Dendritic cell treated with granulocyte-macrophage colony-stimulating factor and Interleukin-4, amounts not matched to agents 40 ng/mL and 50 ng/mL, for 4 days (primary cell): ENCODE data around the gene RANBP10.

ENCODE experiments used
- H3K27ac Mint-ChIP-seq: one replicate; pipeline ENCODE4 v1.8.0; 2022; ENCODE audit warnings: mild to moderate bottlenecking, mixed read lengths
- H3K27me3 Mint-ChIP-seq: one replicate; pipeline ENCODE4 v1.8.0; 2022; ENCODE audit warnings: mild to moderate bottlenecking, mixed read lengths
- H3K36me3 Mint-ChIP-seq: one replicate; pipeline ENCODE4 v1.8.0; 2022; ENCODE audit warnings: low read depth, mixed read lengths
- H3K4me1 Mint-ChIP-seq: one replicate; pipeline ENCODE4 v1.8.0; 2022; ENCODE audit warnings: low read depth, mixed read lengths
- H3K4me3 Mint-ChIP-seq: one replicate; pipeline ENCODE4 v1.8.0; 2022; ENCODE audit warnings: mild to moderate bottlenecking, moderate library complexity, mixed read lengths
- H3K9me3 Mint-ChIP-seq: one replicate; pipeline ENCODE4 v1.8.0; 2022; ENCODE audit warnings: mixed read lengths
- intact Hi-C: fragments of 100-400 bp; cut with micrococcal nuclease; formaldehyde crosslinking; loops from one replicate; pipeline ENCODE4 v1.15.0; 2022

The RANBP10 gene

GRCh38 chr16:67806428-67807147 is at the start of gene RANBP10, which contains the start of gene TSNAXIP1:
TSS of gene RANBP10 (minus strand) at chr16:67806560. CDS start at chr16:67806536, 24 bp downstream.
TSS of gene TSNAXIP1 (plus strand) at chr16:67806889. CDS start at chr16:67807150, 261 bp downstream.
- Mint-ChIP-seq H3K36me3 (peaks cover 38% of the 10 kb centered on the region), H3K4me3 (peak within 1 kb of the TSS; percentile 94), H3K4me1 (peaks cover 30% of the 10 kb centered on the region), H3K27me3 (peaks cover 2% of the 10 kb centered on the region), H3K9me3 (no peaks in the 10 kb centered on the region), H3K27ac (peak within 1 kb of the TSS; percentile 88)
- intact Hi-C loops = loop anchor here (1.0 to 5.0 kb wide), 6 partner anchors 27 to 285 kb away; partner anchors contain the start of genes GFOD2, NFATC3 and NUTF2

- H3K27ac Mint-ChIP-seq = no peak overlapping the region
- H3K4me1 Mint-ChIP-seq = peaks cover 55% of the 10 kb centered on the region
- H3K4me3 Mint-ChIP-seq = no peak overlapping the region
- H3K36me3 Mint-ChIP-seq = peaks cover 34% of the 10 kb centered on the region
- no peaks in the 10 kb centered on the region for H3K9me3 Mint-ChIP-seq
- intact Hi-C loops = no loop called here
- no peaks in the 10 kb centered on the region for H3K27me3 Mint-ChIP-seq
Measured at GRCh38 chr16:67855789-67856188, 49.4 kb upstream of the RANBP10 start.

GRCh38 chr16:67853670-67854069 is 47.3 kb upstream of the RANBP10 start:
- H3K36me3 Mint-ChIP-seq = peaks cover 36% of the 10 kb centered on the region
- H3K4me3 Mint-ChIP-seq = no peak overlapping the region
- H3K27me3 Mint-ChIP-seq = no peaks in the 10 kb centered on the region
- no peaks in the 10 kb centered on the region for H3K9me3 Mint-ChIP-seq
- no peak overlapping the region for H3K27ac Mint-ChIP-seq
- peaks cover 55% of the 10 kb centered on the region for H3K4me1 Mint-ChIP-seq
- intact Hi-C loops = no loop called here

GRCh38 chr16:67848118-67848517 is 41.8 kb upstream of the RANBP10 start:
- H3K9me3 Mint-ChIP-seq = no peaks in the 10 kb centered on the region
- intact Hi-C loops = no loop called here
- H3K27me3 Mint-ChIP-seq = no peaks in the 10 kb centered on the region
- peaks cover 54% of the 10 kb centered on the region for H3K4me1 Mint-ChIP-seq
- peak overlapping the region; percentile 84 for H3K4me3 Mint-ChIP-seq
- peaks cover 29% of the 10 kb centered on the region for H3K36me3 Mint-ChIP-seq
- H3K27ac Mint-ChIP-seq = peak overlapping the region; percentile 88

GRCh38 chr16:67847064-67847861 is 40.9 kb upstream of the RANBP10 start, which contains the start of gene CENPT:
TSS of gene CENPT (minus strand) at chr16:67847693. CDS start at chr16:67833859, 13,834 bp downstream.
- no peaks in the 10 kb centered on the region for H3K27me3 Mint-ChIP-seq
- H3K36me3 Mint-ChIP-seq = peaks cover 36% of the 10 kb centered on the region
- peaks cover 61% of the 10 kb centered on the region for H3K4me1 Mint-ChIP-seq
- H3K27ac Mint-ChIP-seq = peak within 1 kb of the TSS; percentile 88
- no peaks in the 10 kb centered on the region for H3K9me3 Mint-ChIP-seq
- H3K4me3 Mint-ChIP-seq = peak within 1 kb of the TSS; percentile 84
- intact Hi-C loops = loop anchor here (2.0 kb wide), 1 partner anchor 26 kb away; the partner anchor contains the start of gene EDC4

GRCh38 chr16:67846320-67847063 is 40.1 kb upstream of the RANBP10 start, which contains the start of gene NUTF2:
TSS of gene NUTF2 (plus strand) at chr16:67846933. CDS start at chr16:67865131, 18,198 bp downstream.
- H3K4me3 Mint-ChIP-seq = peak within 1 kb of the TSS; percentile 84
- intact Hi-C loops = loop anchor here (1.0 to 2.0 kb wide), 2 partner anchors 26 to 40 kb away; partner anchors contain the start of genes EDC4, RANBP10 and TSNAXIP1
- H3K9me3 Mint-ChIP-seq = no peaks in the 10 kb centered on the region
- H3K27me3 Mint-ChIP-seq = no peaks in the 10 kb centered on the region
- peak within 1 kb of the TSS; percentile 88 for H3K27ac Mint-ChIP-seq
- H3K36me3 Mint-ChIP-seq = peaks cover 36% of the 10 kb centered on the region
- H3K4me1 Mint-ChIP-seq = peaks cover 61% of the 10 kb centered on the region

GRCh38 chr16:67846063-67846319 is 39.6 kb upstream of the RANBP10 start:
- peak overlapping the region; percentile 84 for H3K4me3 Mint-ChIP-seq

GRCh38 chr16:67845291-67846062 is 39.1 kb upstream of the RANBP10 start:
- Mint-ChIP-seq H3K27ac (peak overlapping the region; percentile 88), H3K27me3 (no peaks in the 10 kb centered on the region), H3K4me3 (peak overlapping the region; percentile 84), H3K9me3 (no peaks in the 10 kb centered on the region), H3K36me3 (peaks cover 33% of the 10 kb centered on the region), H3K4me1 (peaks cover 59% of the 10 kb centered on the region)
- intact Hi-C loops = loop anchor here (1.0 to 2.0 kb wide), 2 partner anchors 27 to 39 kb away; partner anchors contain the start of genes EDC4, RANBP10 and TSNAXIP1

More at GRCh38 chr16:67846063-67846319, 39.6 kb upstream of the RANBP10 start:
- Mint-ChIP-seq H3K4me1 (peaks cover 61% of the 10 kb centered on the region), H3K9me3 (no peaks in the 10 kb centered on the region), H3K27ac (peak overlapping the region; percentile 88), H3K27me3 (no peaks in the 10 kb centered on the region), H3K36me3 (peaks cover 36% of the 10 kb centered on the region)
- intact Hi-C loops = loop anchor here (1.0 to 2.0 kb wide), 2 partner anchors 27 to 40 kb away; partner anchors contain the start of genes EDC4, RANBP10 and TSNAXIP1

GRCh38 chr16:67844497-67844896 is 38.1 kb upstream of the RANBP10 start:
- H3K9me3 Mint-ChIP-seq = no peaks in the 10 kb centered on the region
- peaks cover 25% of the 10 kb centered on the region for H3K36me3 Mint-ChIP-seq
- intact Hi-C loops = no loop called here
- H3K27me3 Mint-ChIP-seq = no peaks in the 10 kb centered on the region
- H3K4me3 Mint-ChIP-seq = no peak overlapping the region
- no peak overlapping the region for H3K27ac Mint-ChIP-seq
- H3K4me1 Mint-ChIP-seq = peaks cover 52% of the 10 kb centered on the region

GRCh38 chr16:67843343-67843765 is 37.0 kb upstream of the RANBP10 start:
- peak overlapping the region; percentile 97 for H3K4me3 Mint-ChIP-seq
- intact Hi-C loops = no loop called here
- peaks cover 46% of the 10 kb centered on the region for H3K4me1 Mint-ChIP-seq

GRCh38 chr16:67842509-67843342 is 36.4 kb upstream of the RANBP10 start:
- Mint-ChIP-seq H3K27me3 (no peaks in the 10 kb centered on the region), H3K27ac (peak overlapping the region; percentile 97), H3K4me1 (peaks cover 40% of the 10 kb centered on the region), H3K4me3 (peak overlapping the region; percentile 97), H3K9me3 (no peaks in the 10 kb centered on the region), H3K36me3 (peaks cover 25% of the 10 kb centered on the region)
- intact Hi-C loops = loop anchor here (1.0 kb wide), 1 partner anchor 8 kb away; no protein-coding TSS in a partner anchor

More at GRCh38 chr16:67843343-67843765, 37.0 kb upstream of the RANBP10 start:
- no peaks in the 10 kb centered on the region for H3K27me3 Mint-ChIP-seq
- peaks cover 25% of the 10 kb centered on the region for H3K36me3 Mint-ChIP-seq
- H3K27ac Mint-ChIP-seq = peak overlapping the region; percentile 97
- H3K9me3 Mint-ChIP-seq = no peaks in the 10 kb centered on the region
